Liver (tissue), 9 donors: ENCODE results near the gene ADRA1B. TPM values are rescaled to one million over a fixed set of nuclear protein-coding genes. Genes with fewer than 3 reads are reported as not detected.

Source experiments
- DNase-seq: peaks from one replicate; pipeline ENCODE4 v3.0.0-alpha.2; 2017; ENCODE audit warnings: low spot score
- H3K27ac ChIP-seq, 2 donors: one replicate each; pipeline ENCODE4 v1.7.0; 2013; ENCODE audit warnings: inconsistent platforms in 2 of 2, low read length in 2 of 2, control low read depth in 1 of 2, low read depth in 1 of 2, mild to moderate bottlenecking in 1 of 2
- H3K27me3 ChIP-seq, 4 donors: one replicate each; pipeline versions ENCODE4 v1.6.1 to v1.7.0; 2013; ENCODE audit warnings: low read length in 3 of 4, inconsistent platforms in 1 of 4, mild to moderate bottlenecking in 1 of 4, moderate library complexity in 1 of 4; ENCODE audit not compliant: control insufficient read depth in 4 of 4, insufficient read depth in 4 of 4
- H3K36me3 ChIP-seq, 4 donors: one replicate each; pipeline versions ENCODE4 v1.6.1 to v1.7.0; 2013; ENCODE audit warnings: low read length in 3 of 4, mild to moderate bottlenecking in 3 of 4, low read depth in 1 of 4, moderate library complexity in 1 of 4; ENCODE audit not compliant: control insufficient read depth in 4 of 4, insufficient read depth in 3 of 4
- H3K4me1 ChIP-seq, 4 donors: one replicate each; pipeline versions ENCODE4 v1.6.1 to v1.7.0; 2013; ENCODE audit warnings: low read length in 3 of 4, mild to moderate bottlenecking in 3 of 4, moderate library complexity in 1 of 4; ENCODE audit not compliant: control insufficient read depth in 4 of 4, insufficient read depth in 4 of 4
- H3K4me3 ChIP-seq, 3 donors: one replicate each; pipeline versions ENCODE4 v1.6.1 to v1.7.0; 2013; ENCODE audit warnings: low read length in 3 of 3, control low read depth in 1 of 3, low read depth in 1 of 3, mild to moderate bottlenecking in 1 of 3
- H3K9ac ChIP-seq, 2 donors: one replicate each; pipeline ENCODE4 v1.7.0; 2013; ENCODE audit warnings: low read length in 2 of 2, mild to moderate bottlenecking in 2 of 2, moderate library complexity in 2 of 2, control low read depth in 1 of 2, low read depth in 1 of 2
- H3K9me3 ChIP-seq, 4 donors: one replicate each; pipeline versions ENCODE4 v1.6.1 to v1.7.0; 2013; ENCODE audit warnings: low read length in 3 of 4; ENCODE audit not compliant: control insufficient read depth in 4 of 4
- ATF3 ChIP-seq: IDR thresholded peaks from 2 replicates; pipeline ENCODE4 v1.6.1; 2016; ENCODE audit warnings: antibody characterized with exemption
- EGR1 ChIP-seq, 2 donors: IDR thresholded peaks; 2 replicates each; pipeline ENCODE4 v1.6.1; 2016 to 2018; ENCODE audit warnings: antibody characterized with exemption in 2 of 2, low read depth in 2 of 2
- FOXA1 ChIP-seq: IDR thresholded peaks from 2 replicates; pipeline ENCODE4 v1.6.1; 2016; ENCODE audit warnings: antibody characterized with exemption
- FOXA2 ChIP-seq: IDR thresholded peaks from 2 replicates; pipeline ENCODE4 v1.6.1; 2016; ENCODE audit warnings: antibody characterized with exemption
- GABPA ChIP-seq, 2 donors: IDR thresholded peaks in 1 of 2; conservative IDR thresholded peaks in 1 of 2; 2 replicates each; pipeline ENCODE4 v1.6.1; 2016; ENCODE audit warnings: antibody characterized with exemption in 2 of 2, mild to moderate bottlenecking in 1 of 2, moderate library complexity in 1 of 2
- HNF4A ChIP-seq, 2 donors: conservative IDR thresholded peaks; 2 replicates each; pipeline ENCODE4 v1.6.1; 2016; ENCODE audit warnings: antibody characterized with exemption in 2 of 2, mild to moderate bottlenecking in 2 of 2
- HNF4G ChIP-seq: IDR thresholded peaks from 2 replicates; pipeline ENCODE4 v1.6.1; 2016; ENCODE audit warnings: antibody characterized with exemption
- JUND ChIP-seq, 2 donors: IDR thresholded peaks; 2 replicates each; pipeline ENCODE4 v1.6.1; 2016; ENCODE audit warnings: antibody characterized with exemption in 2 of 2
- MAX ChIP-seq: IDR thresholded peaks from 2 replicates; pipeline ENCODE4 v1.6.1; 2016; ENCODE audit warnings: antibody characterized with exemption
- NR2F2 ChIP-seq: IDR thresholded peaks from 2 replicates; pipeline ENCODE4 v1.6.1; 2016; ENCODE audit warnings: antibody characterized with exemption
- RAD21 ChIP-seq, 2 donors: IDR thresholded peaks; 2 replicates each; pipeline ENCODE4 v1.6.1; 2016; ENCODE audit warnings: antibody characterized with exemption in 2 of 2, mild to moderate bottlenecking in 2 of 2
- REST ChIP-seq: IDR thresholded peaks from 2 replicates; pipeline ENCODE4 v1.6.1; 2016; ENCODE audit warnings: antibody characterized with exemption, mild to moderate bottlenecking
- RXRA ChIP-seq, 2 donors: IDR thresholded peaks; 2 replicates each; pipeline ENCODE4 v1.6.1; 2017 to 2018; ENCODE audit warnings: antibody characterized with exemption in 2 of 2, mild to moderate bottlenecking in 1 of 2
- SP1 ChIP-seq: IDR thresholded peaks from 2 replicates; pipeline ENCODE4 v1.6.1; 2018; ENCODE audit warnings: antibody characterized with exemption, mild to moderate bottlenecking
- TAF1 ChIP-seq: conservative IDR thresholded peaks from 2 replicates; pipeline ENCODE4 v1.6.1; 2016; ENCODE audit warnings: antibody characterized with exemption, mild to moderate bottlenecking
- WGBS: extraction: QIAGEN DNeasy Blood & Tissue Kit; methylation state at CpG from one replicate; pipeline ENCODE4 v1.1.7; 2013; 5-methylcytosine and 5-hydroxymethylcytosine counted together
- polyA plus RNA-seq, 2 donors: library from polyadenylated mRNA; stranded (reverse) in 1 of 2; unstranded in 1 of 2; fragments of 200-250 nt in 1 of 2; fragments of >200 nt in 1 of 2; fragmentation: Nextera tagmentation in 1 of 2; extraction: Ambion mirVana in 1 of 2; gene quantifications; one replicate each; pipeline versions ENCODE4 v1.2.1 to v1.2.3, GENCODE V29; 2013 to 2015
- total RNA-seq, 2 donors: library from RNA; depleted of rRNA; stranded (reverse); fragments of >200 nt; gene quantifications; one replicate each; pipeline ENCODE4 v1.2.3, GENCODE V29; 2014
- TF ChIP-seq, protein P1 (sequence below): fragments of 150-350 bp; IDR thresholded peaks from 2 replicates; pipeline ENCODE4 v1.5.1; 2017; ENCODE audit warnings: improper control_type of control experiment, low read depth, low read length; ENCODE audit not compliant: missing input control
- TF ChIP-seq, protein P2 (sequence below): IDR thresholded peaks from 2 replicates; pipeline ENCODE4 v1.6.1; 2016; ENCODE audit warnings: antibody characterized with exemption
- donor health status: healthy.
- donor health status: healthy.
- donor health status: healthy.
- donor health status: healthy.
- donor health status: healthy.

The ADRA1B gene
- total and polyA plus RNA-seq, 4 donors: 0.70 to 13.1 (median 8.2) TPM

DNA sequence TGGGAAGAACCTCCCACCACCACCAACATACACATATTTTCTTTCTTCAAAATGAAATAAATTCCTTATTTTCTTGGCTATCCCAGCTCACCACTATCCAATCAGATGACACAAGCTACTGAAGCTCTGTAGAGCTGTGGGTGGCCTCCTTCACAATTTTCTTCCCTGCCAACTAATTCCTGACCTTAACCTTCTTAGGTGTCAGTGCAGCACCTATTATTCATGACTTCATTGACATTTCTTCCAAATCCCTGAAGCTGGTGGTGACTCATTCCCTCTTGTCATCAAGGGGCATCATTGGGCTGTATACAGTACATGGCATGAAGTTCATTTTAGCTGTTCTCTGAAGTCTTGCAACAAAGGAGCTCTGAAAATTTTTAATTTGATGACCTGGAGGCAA lies 42.0 kb upstream of the ADRA1B start:
- Histone ChIP-seq H3K36me3 (peaks cover 0 to 13% (median 5%) of the 10 kb centered on the region in 4 donors), H3K9me3 (no peaks in the 10 kb centered on the region), H3K27ac (no peak overlapping the region), H3K9ac (no peak overlapping the region), H3K27me3 (no peaks in the 10 kb centered on the region), H3K4me3 (no peak overlapping the region), H3K4me1 (peaks cover 1 to 20% (median 17%) of the 10 kb centered on the region in 4 donors)
- DNase-seq: no peak
- TF ChIP-seq RAD21 (IDR thresholded peaks at IDR 0.05): no peak
- no peak for TF ChIP-seq EGR1 (IDR thresholded peaks at IDR 0.05; ENCODE audit: low read depth in 2 of 2)
- TF ChIP-seq, protein P1, sequence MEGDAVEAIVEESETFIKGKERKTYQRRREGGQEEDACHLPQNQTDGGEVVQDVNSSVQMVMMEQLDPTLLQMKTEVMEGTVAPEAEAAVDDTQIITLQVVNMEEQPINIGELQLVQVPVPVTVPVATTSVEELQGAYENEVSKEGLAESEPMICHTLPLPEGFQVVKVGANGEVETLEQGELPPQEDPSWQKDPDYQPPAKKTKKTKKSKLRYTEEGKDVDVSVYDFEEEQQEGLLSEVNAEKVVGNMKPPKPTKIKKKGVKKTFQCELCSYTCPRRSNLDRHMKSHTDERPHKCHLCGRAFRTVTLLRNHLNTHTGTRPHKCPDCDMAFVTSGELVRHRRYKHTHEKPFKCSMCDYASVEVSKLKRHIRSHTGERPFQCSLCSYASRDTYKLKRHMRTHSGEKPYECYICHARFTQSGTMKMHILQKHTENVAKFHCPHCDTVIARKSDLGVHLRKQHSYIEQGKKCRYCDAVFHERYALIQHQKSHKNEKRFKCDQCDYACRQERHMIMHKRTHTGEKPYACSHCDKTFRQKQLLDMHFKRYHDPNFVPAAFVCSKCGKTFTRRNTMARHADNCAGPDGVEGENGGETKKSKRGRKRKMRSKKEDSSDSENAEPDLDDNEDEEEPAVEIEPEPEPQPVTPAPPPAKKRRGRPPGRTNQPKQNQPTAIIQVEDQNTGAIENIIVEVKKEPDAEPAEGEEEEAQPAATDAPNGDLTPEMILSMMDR: no peak
- TF ChIP-seq REST: no peak
- TF ChIP-seq JUND (IDR thresholded peaks at IDR 0.05): no peak
- TF ChIP-seq GABPA (IDR thresholded peaks at IDR 0.05 in 1 of 2, conservative IDR thresholded peaks at IDR 0.05 in 1 of 2): no peak
- TF ChIP-seq SP1: no peak
- no peak for TF ChIP-seq RXRA (IDR thresholded peaks at IDR 0.05)
- no peak for TF ChIP-seq NR2F2
- TF ChIP-seq, protein P2, sequence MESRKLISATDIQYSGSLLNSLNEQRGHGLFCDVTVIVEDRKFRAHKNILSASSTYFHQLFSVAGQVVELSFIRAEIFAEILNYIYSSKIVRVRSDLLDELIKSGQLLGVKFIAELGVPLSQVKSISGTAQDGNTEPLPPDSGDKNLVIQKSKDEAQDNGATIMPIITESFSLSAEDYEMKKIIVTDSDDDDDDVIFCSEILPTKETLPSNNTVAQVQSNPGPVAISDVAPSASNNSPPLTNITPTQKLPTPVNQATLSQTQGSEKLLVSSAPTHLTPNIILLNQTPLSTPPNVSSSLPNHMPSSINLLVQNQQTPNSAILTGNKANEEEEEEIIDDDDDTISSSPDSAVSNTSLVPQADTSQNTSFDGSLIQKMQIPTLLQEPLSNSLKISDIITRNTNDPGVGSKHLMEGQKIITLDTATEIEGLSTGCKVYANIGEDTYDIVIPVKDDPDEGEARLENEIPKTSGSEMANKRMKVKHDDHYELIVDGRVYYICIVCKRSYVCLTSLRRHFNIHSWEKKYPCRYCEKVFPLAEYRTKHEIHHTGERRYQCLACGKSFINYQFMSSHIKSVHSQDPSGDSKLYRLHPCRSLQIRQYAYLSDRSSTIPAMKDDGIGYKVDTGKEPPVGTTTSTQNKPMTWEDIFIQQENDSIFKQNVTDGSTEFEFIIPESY: no peak
- TF ChIP-seq FOXA2: no peak
- TF ChIP-seq TAF1: no peak
- TF ChIP-seq ATF3: no peak
- no peak for TF ChIP-seq HNF4G
- no peak for TF ChIP-seq FOXA1
- TF ChIP-seq HNF4A (conservative IDR thresholded peaks at IDR 0.05): no peak
- no peak for TF ChIP-seq MAX

DNA sequence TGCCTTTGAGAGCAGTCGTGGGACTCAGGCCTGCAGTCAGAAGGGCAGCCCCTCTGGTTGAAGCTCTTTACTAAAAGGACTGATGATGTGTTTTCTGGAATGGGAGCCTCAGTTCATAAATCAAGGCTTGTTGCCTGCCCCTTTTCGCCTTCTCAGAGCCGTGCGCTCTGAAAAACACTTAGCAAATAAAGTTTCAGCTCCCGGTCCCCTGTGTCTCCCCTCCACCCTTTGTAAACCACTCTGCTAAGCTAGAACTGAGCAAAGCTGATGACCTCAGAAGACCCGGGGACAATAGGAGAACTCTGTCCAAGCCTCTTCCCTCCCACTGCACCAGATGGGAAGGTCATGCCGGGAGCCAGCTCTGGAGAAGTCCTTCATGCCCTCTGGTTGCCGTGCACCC lies 39.3 kb upstream of the ADRA1B start:
- Histone ChIP-seq H3K9me3 (no peaks in the 10 kb centered on the region), H3K36me3 (peaks cover 0 to 13% (median 5%) of the 10 kb centered on the region in 4 donors), H3K9ac (no peak overlapping the region), H3K4me1 (peaks cover 1 to 20% (median 17%) of the 10 kb centered on the region in 4 donors), H3K4me3 (no peak overlapping the region), H3K27me3 (no peaks in the 10 kb centered on the region), H3K27ac (peak overlapping the region; percentile 66 to 86)
- no peak for TF ChIP-seq NR2F2
- TF ChIP-seq FOXA2: no peak
- WGBS: 87% methylated on average over 8 of the region's 8 CpGs
- DNase-seq: no peak
